ENCODE measurements around the gene SC5D.

GRCh38 chr11:121291319-121291718 lies 1.3 kb upstream of the SC5D start:
- TF ChIP-seq MAFK (IDR thresholded peaks at IDR 0.05; ENCODE audit: low read depth, low read length), result no peak
- TF ChIP-seq NFE2L2 (IDR thresholded peaks at IDR 0.05; ENCODE audit: low read depth, low read length), result no peak
- TF ChIP-seq CTCF (conservative IDR thresholded peaks at IDR 0.05; ENCODE audit: low read depth, low read length), result no peak
- TF ChIP-seq RFX5 (IDR thresholded peaks at IDR 0.05; ENCODE audit: low read depth, low read length), result no peak
- TF ChIP-seq USF2 (IDR thresholded peaks at IDR 0.05; ENCODE audit: low read depth, low read length), result no peak
- TF ChIP-seq BHLHE40 (IDR thresholded peaks at IDR 0.05; ENCODE audit: low read depth, low read length), result no peak
- no peak for TF ChIP-seq SMC3 (IDR thresholded peaks at IDR 0.05; ENCODE audit: low read depth, low read length)
- TF ChIP-seq ELK1 (IDR thresholded peaks at IDR 0.05; ENCODE audit: borderline replicate concordance, low read depth, low read length), result no peak
- TF ChIP-seq RAD21 (IDR thresholded peaks at IDR 0.05; ENCODE audit: low read length), result no peak
- no peak for TF ChIP-seq FOS (IDR thresholded peaks at IDR 0.05; ENCODE audit: low read depth, low read length)
